Breast epithelium (tissue), 3 donors: ENCODE results near the gene RTN4R.

Source experiments
- POLR2A ChIP-seq: fragments of 450-650 bp; IDR thresholded peaks from one replicate; pipeline ENCODE4 v1.6.1; 2016; ENCODE audit warnings: antibody characterized with exemption, mild to moderate bottlenecking, moderate library complexity
- TF ChIP-seq, protein P1 (sequence below), 3 donors: fragments of 450-650 bp; IDR thresholded peaks; one replicate each; pipeline ENCODE4 v1.5.1; 2016 to 2017; ENCODE audit warnings: antibody characterized with exemption in 3 of 3, mild to moderate bottlenecking in 3 of 3, moderate library complexity in 3 of 3

DNA sequence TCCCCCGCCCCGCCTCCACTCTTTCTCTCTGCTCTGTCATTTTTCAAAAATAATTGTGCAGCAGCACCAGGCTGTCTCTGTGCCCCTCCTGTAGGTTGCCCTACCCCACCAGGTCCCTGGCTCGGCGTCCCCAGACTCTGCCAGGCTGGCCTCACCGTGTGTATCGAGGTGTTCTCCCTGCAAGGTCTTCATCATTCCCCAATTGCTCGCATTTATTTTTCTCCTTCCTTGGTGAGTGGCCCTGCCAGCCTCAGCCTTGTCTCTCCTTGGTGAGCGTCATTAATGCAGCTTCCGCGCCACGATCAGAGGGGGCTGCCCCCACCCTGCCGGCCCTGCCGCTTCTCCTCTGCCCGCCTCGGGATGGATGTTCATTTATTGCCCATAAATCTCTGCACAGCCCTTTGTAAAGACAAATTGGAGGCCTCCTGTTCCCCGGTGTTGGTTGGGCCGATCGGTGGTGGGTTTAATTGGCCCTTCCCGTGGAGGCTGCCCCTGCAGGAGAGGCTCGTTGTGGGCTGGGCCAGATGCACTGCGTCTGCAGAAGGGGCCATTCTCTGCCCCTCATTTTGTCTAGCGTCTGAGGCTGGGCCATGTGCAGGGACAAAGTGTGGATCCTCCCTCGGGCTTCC, 33.2 kb downstream of the RTN4R start:
- TF ChIP-seq POLR2A, result no peak
- TF ChIP-seq, protein P1, sequence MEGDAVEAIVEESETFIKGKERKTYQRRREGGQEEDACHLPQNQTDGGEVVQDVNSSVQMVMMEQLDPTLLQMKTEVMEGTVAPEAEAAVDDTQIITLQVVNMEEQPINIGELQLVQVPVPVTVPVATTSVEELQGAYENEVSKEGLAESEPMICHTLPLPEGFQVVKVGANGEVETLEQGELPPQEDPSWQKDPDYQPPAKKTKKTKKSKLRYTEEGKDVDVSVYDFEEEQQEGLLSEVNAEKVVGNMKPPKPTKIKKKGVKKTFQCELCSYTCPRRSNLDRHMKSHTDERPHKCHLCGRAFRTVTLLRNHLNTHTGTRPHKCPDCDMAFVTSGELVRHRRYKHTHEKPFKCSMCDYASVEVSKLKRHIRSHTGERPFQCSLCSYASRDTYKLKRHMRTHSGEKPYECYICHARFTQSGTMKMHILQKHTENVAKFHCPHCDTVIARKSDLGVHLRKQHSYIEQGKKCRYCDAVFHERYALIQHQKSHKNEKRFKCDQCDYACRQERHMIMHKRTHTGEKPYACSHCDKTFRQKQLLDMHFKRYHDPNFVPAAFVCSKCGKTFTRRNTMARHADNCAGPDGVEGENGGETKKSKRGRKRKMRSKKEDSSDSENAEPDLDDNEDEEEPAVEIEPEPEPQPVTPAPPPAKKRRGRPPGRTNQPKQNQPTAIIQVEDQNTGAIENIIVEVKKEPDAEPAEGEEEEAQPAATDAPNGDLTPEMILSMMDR (IDR thresholded peaks at IDR 0.05), result no peak
